Uterus (tissue), 2 donors: ENCODE measurements around the gene FABP7.

Source experiments
- POLR2A ChIP-seq, 2 donors: fragments of 450-650 bp; IDR thresholded peaks; one replicate each; pipeline ENCODE4 v1.6.1; 2016; ENCODE audit warnings: antibody characterized with exemption in 2 of 2, mild to moderate bottlenecking in 1 of 2, moderate library complexity in 1 of 2
- TF ChIP-seq, protein P1 (sequence below), 4 experiments: fragments of 200-600 bp in 2 of 4; fragments of 450-650 bp in 2 of 4; sonication (generic) in 2 of 4; IDR thresholded peaks; one replicate each; pipeline ENCODE4 v1.5.1; 2016 to 2019; ENCODE audit warnings: antibody characterized with exemption in 4 of 4, mild to moderate bottlenecking in 2 of 4, moderate library complexity in 1 of 4

DNA sequence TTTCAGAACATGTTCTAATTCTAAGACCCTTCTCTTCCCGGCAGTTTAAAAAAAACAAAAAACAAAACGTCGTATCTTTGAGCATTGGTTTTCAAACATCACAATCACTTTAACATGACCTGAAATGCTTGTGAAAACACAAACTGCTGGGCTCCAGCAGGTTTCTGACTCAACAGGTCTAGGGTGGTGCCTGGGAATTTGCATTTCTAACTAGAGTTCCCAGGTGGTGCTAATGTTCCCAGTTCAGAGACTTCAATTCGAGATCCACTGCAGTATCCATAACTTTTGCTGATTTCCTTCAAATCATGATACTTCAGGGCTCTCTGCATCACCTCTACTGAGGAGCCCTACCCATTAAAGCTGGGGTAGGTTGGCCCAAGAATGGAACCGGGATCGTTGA is 8.7 kb downstream of the FABP7 start:
- TF ChIP-seq, protein P1, sequence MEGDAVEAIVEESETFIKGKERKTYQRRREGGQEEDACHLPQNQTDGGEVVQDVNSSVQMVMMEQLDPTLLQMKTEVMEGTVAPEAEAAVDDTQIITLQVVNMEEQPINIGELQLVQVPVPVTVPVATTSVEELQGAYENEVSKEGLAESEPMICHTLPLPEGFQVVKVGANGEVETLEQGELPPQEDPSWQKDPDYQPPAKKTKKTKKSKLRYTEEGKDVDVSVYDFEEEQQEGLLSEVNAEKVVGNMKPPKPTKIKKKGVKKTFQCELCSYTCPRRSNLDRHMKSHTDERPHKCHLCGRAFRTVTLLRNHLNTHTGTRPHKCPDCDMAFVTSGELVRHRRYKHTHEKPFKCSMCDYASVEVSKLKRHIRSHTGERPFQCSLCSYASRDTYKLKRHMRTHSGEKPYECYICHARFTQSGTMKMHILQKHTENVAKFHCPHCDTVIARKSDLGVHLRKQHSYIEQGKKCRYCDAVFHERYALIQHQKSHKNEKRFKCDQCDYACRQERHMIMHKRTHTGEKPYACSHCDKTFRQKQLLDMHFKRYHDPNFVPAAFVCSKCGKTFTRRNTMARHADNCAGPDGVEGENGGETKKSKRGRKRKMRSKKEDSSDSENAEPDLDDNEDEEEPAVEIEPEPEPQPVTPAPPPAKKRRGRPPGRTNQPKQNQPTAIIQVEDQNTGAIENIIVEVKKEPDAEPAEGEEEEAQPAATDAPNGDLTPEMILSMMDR (IDR thresholded peaks at IDR 0.05): no peak
- TF ChIP-seq POLR2A (IDR thresholded peaks at IDR 0.05): no peak
